GM12892 (cell line): Measurements from ENCODE around the gene OSGEPL1.

Experiments
- POLR2A ChIP-seq: IDR thresholded peaks from 2 replicates; pipeline ENCODE4 v1.6.1; 2011; ENCODE audit warnings: low read depth, low read length, control low read depth
- POLR2AphosphoS5 ChIP-seq: IDR thresholded peaks from 2 replicates; pipeline ENCODE4 v1.6.1; 2011; ENCODE audit warnings: low read depth, low read length, control low read depth
- TAF1 ChIP-seq: IDR thresholded peaks from 2 replicates; pipeline ENCODE4 v1.6.1; 2011; ENCODE audit warnings: low read depth, mild to moderate bottlenecking, control low read depth, low read length, borderline replicate concordance

DNA sequence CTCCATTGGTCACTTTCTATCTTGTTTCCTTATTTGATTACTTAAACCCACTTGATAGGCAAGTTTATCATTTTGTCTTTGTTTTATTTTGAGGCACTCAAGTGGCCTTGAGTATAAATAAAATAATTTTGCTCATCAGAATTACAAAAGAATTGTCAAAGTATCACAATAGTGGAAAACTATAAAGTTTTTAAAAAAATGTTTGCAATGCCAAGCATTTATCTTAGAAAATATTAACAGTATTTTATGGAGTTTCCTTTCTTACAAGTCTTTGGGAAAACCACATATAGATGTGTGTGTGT lies 36.4 kb upstream of the OSGEPL1 start:
- no peak for TF ChIP-seq POLR2AphosphoS5
- no peak for TF ChIP-seq POLR2A
- no peak for TF ChIP-seq TAF1
